HFF-Myc (cell line): ENCODE results near the gene UNC50.

ENCODE experiments used
- DNase-seq: peaks from one replicate; pipeline ENCODE4 v3.0.0-alpha.2; 2011; ENCODE audit warnings: low read depth; ENCODE audit errors: extremely low read depth
- H3K4me3 ChIP-seq: replicated peaks from 2 replicates; pipeline ENCODE4 v1.5.1; 2011; ENCODE audit warnings: low read depth, mild to moderate bottlenecking, control low read depth, low read length
- TF ChIP-seq, protein P1 (sequence below): IDR thresholded peaks from 2 replicates; pipeline ENCODE4 v1.5.1; 2012; ENCODE audit warnings: mild to moderate bottlenecking, low read depth, low read length, control low read depth; ENCODE audit errors: missing control alignments

Gene UNC50

GRCh38 chr2:98569915-98570314 is 38.5 kb upstream of the UNC50 start:
- H3K4me3 ChIP-seq: no peak overlapping the region
- no peak for DNase-seq
- TF ChIP-seq, protein P1, sequence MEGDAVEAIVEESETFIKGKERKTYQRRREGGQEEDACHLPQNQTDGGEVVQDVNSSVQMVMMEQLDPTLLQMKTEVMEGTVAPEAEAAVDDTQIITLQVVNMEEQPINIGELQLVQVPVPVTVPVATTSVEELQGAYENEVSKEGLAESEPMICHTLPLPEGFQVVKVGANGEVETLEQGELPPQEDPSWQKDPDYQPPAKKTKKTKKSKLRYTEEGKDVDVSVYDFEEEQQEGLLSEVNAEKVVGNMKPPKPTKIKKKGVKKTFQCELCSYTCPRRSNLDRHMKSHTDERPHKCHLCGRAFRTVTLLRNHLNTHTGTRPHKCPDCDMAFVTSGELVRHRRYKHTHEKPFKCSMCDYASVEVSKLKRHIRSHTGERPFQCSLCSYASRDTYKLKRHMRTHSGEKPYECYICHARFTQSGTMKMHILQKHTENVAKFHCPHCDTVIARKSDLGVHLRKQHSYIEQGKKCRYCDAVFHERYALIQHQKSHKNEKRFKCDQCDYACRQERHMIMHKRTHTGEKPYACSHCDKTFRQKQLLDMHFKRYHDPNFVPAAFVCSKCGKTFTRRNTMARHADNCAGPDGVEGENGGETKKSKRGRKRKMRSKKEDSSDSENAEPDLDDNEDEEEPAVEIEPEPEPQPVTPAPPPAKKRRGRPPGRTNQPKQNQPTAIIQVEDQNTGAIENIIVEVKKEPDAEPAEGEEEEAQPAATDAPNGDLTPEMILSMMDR: no peak

DNA sequence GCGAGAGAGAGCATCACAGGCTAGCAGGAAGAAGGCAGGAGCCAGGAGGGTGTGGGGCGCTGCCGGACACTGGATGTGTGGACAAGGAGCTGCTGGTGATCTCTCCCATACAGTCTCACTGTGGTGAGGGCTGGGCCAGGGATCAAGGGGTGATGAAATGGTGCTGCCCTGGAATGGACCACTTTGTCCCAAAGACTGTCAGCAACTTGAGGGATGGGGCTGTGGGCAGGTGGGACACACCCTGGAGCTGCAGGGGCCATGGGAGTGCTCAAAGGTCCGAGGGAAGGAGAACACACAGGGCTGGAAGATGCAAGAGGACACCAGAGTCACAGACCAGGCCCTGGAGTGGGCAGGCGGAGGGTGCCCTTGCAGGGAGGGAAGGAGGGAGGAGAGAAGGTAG is 38.0 kb upstream of the UNC50 start:
- TF ChIP-seq, protein P1: no peak
- no peak overlapping the region for H3K4me3 ChIP-seq

GRCh38 chr2:98571121-98571701 is 37.2 kb upstream of the UNC50 start:
- H3K4me3 ChIP-seq: no peak overlapping the region
- DNase-seq: no peak
- TF ChIP-seq, protein P1: no peak

More for the DNA sequence above, 38.0 kb upstream of the UNC50 start:
- DNase-seq: no peak

DNA sequence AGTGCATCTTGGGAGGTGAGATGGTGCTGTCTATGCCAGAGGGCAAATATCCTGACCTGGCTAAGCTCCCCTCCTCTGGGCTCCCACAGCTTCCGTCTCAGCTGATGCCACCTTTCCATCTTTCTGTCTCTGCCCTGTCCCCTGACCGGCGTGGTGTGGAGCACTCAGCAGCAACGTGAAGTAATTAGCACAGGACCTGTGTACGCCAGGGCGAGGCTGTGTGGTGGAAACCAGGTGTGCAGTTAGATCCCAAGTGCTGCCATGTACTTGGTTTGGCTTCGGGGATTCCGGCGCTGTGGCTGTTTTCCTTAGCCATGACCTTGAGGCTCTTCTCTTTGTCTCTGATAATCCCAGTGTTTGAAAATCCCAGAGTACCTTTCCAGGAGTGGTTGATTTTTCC is 36.6 kb upstream of the UNC50 start:
- TF ChIP-seq, protein P1: no peak
- no peak overlapping the region for H3K4me3 ChIP-seq
- DNase-seq: no peak

DNA sequence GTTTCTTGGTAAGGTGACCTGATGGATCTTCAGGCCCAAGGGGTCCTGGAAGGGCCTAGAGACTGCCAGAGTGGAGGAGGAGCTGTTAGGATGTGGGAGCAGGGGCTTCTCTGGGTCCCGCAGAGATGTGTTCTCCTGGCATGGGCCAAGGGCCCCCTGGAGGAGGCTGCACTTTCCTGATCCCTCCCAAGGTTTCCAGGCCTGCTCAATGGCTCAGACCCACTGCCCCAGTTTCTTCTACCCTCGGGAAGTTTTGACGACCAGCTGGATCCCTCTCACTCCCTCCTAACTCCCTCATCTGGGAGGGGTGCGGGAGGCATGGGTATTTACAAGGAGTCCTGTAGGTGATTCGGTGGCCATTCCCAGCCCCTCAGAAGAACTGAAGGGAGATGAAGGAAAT is 36.2 kb upstream of the UNC50 start:
- no peak overlapping the region for H3K4me3 ChIP-seq
- TF ChIP-seq, protein P1: no peak

GRCh38 chr2:98572676-98573075 is 35.7 kb upstream of the UNC50 start:
- TF ChIP-seq, protein P1: no peak
- no peak for DNase-seq
- no peak overlapping the region for H3K4me3 ChIP-seq

More for the DNA sequence above, 36.2 kb upstream of the UNC50 start:
- no peak for DNase-seq

- DNase-seq: no peak
- TF ChIP-seq, protein P1: no peak
- no peak overlapping the region for H3K4me3 ChIP-seq
Observed at GRCh38 chr2:98573426-98573825, 35.0 kb upstream of the UNC50 start.
